ENCODE measurements around the gene VRTN.
"Not testable (repeated sequence)": the region's sequence is repeated elsewhere in the genome, so short reads cannot be mapped to it uniquely, and the experiment has no call there.

Gene VRTN

GRCh38 chr14:74348241-74348734 lies at the start of gene VRTN:
Gene VRTN, plus strand, starts transcription at chr14:74348471. Its CDS starts 8,313 bp downstream, at chr14:74356784.
- DNase-seq, result no peak

- no peak for DNase-seq
These were observed 49.2 kb upstream of the VRTN start for GRCh38 chr14:74299061-74299545.

- no peak for DNase-seq
These were observed 46.6 kb upstream of the VRTN start for GRCh38 chr14:74301594-74302151.

- peak; percentile 38 for DNase-seq
These were observed 46.1 kb upstream of the VRTN start for GRCh38 chr14:74302152-74302628.

GRCh38 chr14:74302634-74303569 lies 45.4 kb upstream of the VRTN start, which contains the start of gene ABCD4:
Gene ABCD4, minus strand, starts transcription at chr14:74302934. Its CDS starts 22 bp downstream, at chr14:74302912.
- DNase-seq, result peak; percentile 3

GRCh38 chr14:74308695-74309094 lies 39.6 kb upstream of the VRTN start:
- DNase-seq, result no peak

GRCh38 chr14:74309125-74310022 lies 38.9 kb upstream of the VRTN start:
- no peak for DNase-seq

- DNase-seq, result no peak
These were observed 36.1 kb upstream of the VRTN start for GRCh38 chr14:74312161-74312560.

- DNase-seq, result no peak
These were observed 34.7 kb upstream of the VRTN start for GRCh38 chr14:74313601-74314000.

- no peak for DNase-seq
These were observed 33.7 kb upstream of the VRTN start for GRCh38 chr14:74314576-74314975.

- no peak for DNase-seq
These were observed 23.3 kb upstream of the VRTN start for GRCh38 chr14:74324931-74325361.

GRCh38 chr14:74325446-74325845 lies 22.8 kb upstream of the VRTN start:
- DNase-seq, result no peak

GRCh38 chr14:74326369-74327152 lies 21.7 kb upstream of the VRTN start:
- DNase-seq, result no peak

GRCh38 chr14:74329950-74330552 lies 18.2 kb upstream of the VRTN start:
- not testable (repeated sequence) for DNase-seq

- DNase-seq, result no peak
These were observed 14.4 kb upstream of the VRTN start for GRCh38 chr14:74333909-74334308.

- no peak for DNase-seq
These were observed 1.9 kb upstream of the VRTN start for GRCh38 chr14:74346341-74346740.

- DNase-seq, result no peak
These were observed 1.0 kb upstream of the VRTN start for GRCh38 chr14:74347097-74347794.

- no peak for DNase-seq
These were observed 523 bp upstream of the VRTN start for GRCh38 chr14:74347795-74348100.

- DNase-seq, result no peak
These were observed 628 bp downstream of the VRTN start for GRCh38 chr14:74348735-74349463.

- no peak for DNase-seq
These were observed 1.5 kb downstream of the VRTN start for GRCh38 chr14:74349757-74350156.

Data from SIG-M5 (cell line).